GM23248 (cell line): ENCODE measurements around the gene HOXA1. TPM values are rescaled to one million over a fixed set of nuclear protein-coding genes. Genes with fewer than 3 reads are reported as not detected.
A peak's percentile ranks its signal among the peaks of the same experiment; 100 is the strongest.
"Not testable (repeated sequence)": the region's sequence is repeated elsewhere in the genome, so short reads cannot be mapped to it uniquely, and the experiment has no call there.

Experiments used
- DNase-seq: peaks from one replicate; pipeline ENCODE4 v3.0.0-alpha.2; 2015
- H2AFZ ChIP-seq: fragments of 200-600 bp; sonication (generic); 2 replicates; pipeline ENCODE4 v1.6.1; 2016; ENCODE audit warnings: antibody characterized with exemption
- H3F3A ChIP-seq: fragments of 200-600 bp; sonication (generic); 2 replicates; pipeline ENCODE4 v1.6.1; 2016; ENCODE audit warnings: mild to moderate bottlenecking, antibody characterized with exemption, mixed run types; ENCODE audit not compliant: insufficient read depth
- H3K27ac ChIP-seq: fragments of 200-600 bp; sonication (generic); 2 replicates; pipeline ENCODE4 v1.5.1; 2016; ENCODE audit warnings: mild to moderate bottlenecking
- H3K27me3 ChIP-seq: fragments of 200-600 bp; sonication (generic); replicated peaks from 2 replicates; pipeline ENCODE4 v1.6.1; 2016; ENCODE audit warnings: mild to moderate bottlenecking; ENCODE audit not compliant: insufficient read depth
- H3K36me3 ChIP-seq: fragments of 200-600 bp; sonication (generic); 2 replicates; pipeline ENCODE4 v1.6.1; 2016; ENCODE audit warnings: low read depth, mild to moderate bottlenecking
- H3K4me1 ChIP-seq: fragments of 200-600 bp; sonication (generic); 2 replicates; pipeline ENCODE4 v1.6.1; 2016; ENCODE audit warnings: mild to moderate bottlenecking; ENCODE audit not compliant: insufficient read depth
- H3K4me2 ChIP-seq: fragments of 200-600 bp; sonication (generic); one replicate; pipeline ENCODE4 v1.6.1; 2016; ENCODE audit warnings: mild to moderate bottlenecking; ENCODE audit not compliant: unreplicated experiment
- H3K4me3 ChIP-seq: fragments of 200-600 bp; sonication (generic); 2 replicates; pipeline ENCODE4 v1.5.1; 2016; ENCODE audit warnings: mild to moderate bottlenecking
- H3K79me2 ChIP-seq: fragments of 200-600 bp; sonication (generic); 2 replicates; pipeline ENCODE4 v1.6.1; 2016; ENCODE audit warnings: mild to moderate bottlenecking; ENCODE audit not compliant: insufficient read depth
- H3K9ac ChIP-seq: fragments of 200-600 bp; sonication (generic); 2 replicates; pipeline ENCODE4 v1.6.1; 2016; ENCODE audit warnings: mild to moderate bottlenecking
- H3K9me2 ChIP-seq: fragments of 200-600 bp; sonication (generic); 2 replicates; pipeline ENCODE4 v1.6.1; 2016; ENCODE audit warnings: mixed run types, mild to moderate bottlenecking, moderate library complexity; ENCODE audit not compliant: insufficient read depth
- H3K9me3 ChIP-seq: fragments of 200-600 bp; sonication (generic); one replicate; pipeline ENCODE4 v1.6.1; 2017; ENCODE audit warnings: low read depth
- H4K20me1 ChIP-seq: fragments of 200-600 bp; sonication (generic); 2 replicates; pipeline ENCODE4 v1.6.0; 2016; ENCODE audit not compliant: insufficient read depth
- EZH2 ChIP-seq: fragments of 200-600 bp; sonication (generic); IDR thresholded peaks from 2 replicates; pipeline ENCODE4 v1.6.1; 2018; ENCODE audit warnings: antibody characterized with exemption, mild to moderate bottlenecking; ENCODE audit not compliant: insufficient read depth, poor library complexity, severe bottlenecking
- EZH2phosphoT487 ChIP-seq: fragments of 200-600 bp; sonication (generic); IDR thresholded peaks from 2 replicates; pipeline ENCODE4 v1.6.1; 2018; ENCODE audit warnings: antibody characterized with exemption, moderate library complexity, mild to moderate bottlenecking, low read depth; ENCODE audit not compliant: insufficient read depth
- WGBS, 2 experiments: methylation state at CpG; one replicate each; pipeline ENCODE4 v1.1.6; 2015 to 2017; ENCODE audit warnings: low lambda C conversion rate in 2 of 2, low coverage in 1 of 2; ENCODE audit errors: missing lambda C conversion rate in 2 of 2; 5-methylcytosine and 5-hydroxymethylcytosine counted together
- in situ Hi-C: fragments of 300-500 bp; cut with MboI; formaldehyde crosslinking; loops from 2 replicates; pipeline ENCODE4 v1.15.0; 2020
- polyA plus RNA-seq: library from polyadenylated mRNA; unstranded; fragments of >200 nt; fragmentation: Nextera tagmentation; extraction: Ambion mirVana; gene quantifications from 2 replicates; pipeline ENCODE4 v1.2.1, GENCODE V29; 2016
- small RNA-seq: library from RNA; depleted of rRNA; stranded (forward); fragments of <200 nt; gene quantifications from one replicate; pipeline ENCODE3, GENCODE V24; 2014; ENCODE audit warnings: low read depth, low replicate concordance
- total RNA-seq: library from RNA; depleted of rRNA; stranded (reverse); fragments of >200 nt; shearing (Covaris generic); gene quantifications from 2 replicates; pipeline ENCODE4 v1.2.3, GENCODE V29; 2014; rRNA removed

HOXA1 gene
- total and polyA plus RNA-seq, 2 experiments from 2014 or later, result 0.97 to 1.8 TPM

GRCh38 chr7:27048438-27048837, 47.4 kb downstream of the HOXA1 start:
- no peak for TF ChIP-seq EZH2

GRCh38 chr7:27046854-27047549, 48.8 kb downstream of the HOXA1 start:
- TF ChIP-seq EZH2 (no peak), EZH2phosphoT487 (no peak)
- Histone ChIP-seq H3K36me3 (no peaks in the 10 kb centered on the region), H3K9me2 (no peaks in the 10 kb centered on the region), H3K27me3 (no peaks in the 10 kb centered on the region), H3F3A (peaks cover 15% of the 10 kb centered on the region), H2AFZ (peak overlapping the region; percentile 50), H3K9ac (peak overlapping the region; percentile 31; the same call in 1 of the 2 replicates), H4K20me1 (no peaks in the 10 kb centered on the region), H3K79me2 (no peaks in the 10 kb centered on the region), H3K4me1 (peaks cover 12% of the 10 kb centered on the region), H3K4me2 (peak overlapping the region; percentile 85), H3K27ac (peak overlapping the region; percentile 74), H3K9me3 (no peaks in the 10 kb centered on the region), H3K4me3 (peak overlapping the region; percentile 55)
- in situ Hi-C loops, result no loop called here
- peak; percentile 80 for DNase-seq
- 18 to 19% methylated on average over 7 of the region's 7 CpGs for WGBS, 2 experiments

More at GRCh38 chr7:27048438-27048837, 47.4 kb downstream of the HOXA1 start:
- Histone ChIP-seq H3K79me2 (no peaks in the 10 kb centered on the region), H4K20me1 (no peaks in the 10 kb centered on the region), H3K4me3 (no peak overlapping the region), H3F3A (peaks cover 15% of the 10 kb centered on the region), H3K4me1 (peaks cover 17% of the 10 kb centered on the region), H3K9me2 (no peaks in the 10 kb centered on the region), H3K27ac (no peak overlapping the region), H3K9me3 (no peaks in the 10 kb centered on the region), H2AFZ (no peak overlapping the region), H3K36me3 (no peaks in the 10 kb centered on the region), H3K9ac (no peak overlapping the region), H3K27me3 (no peaks in the 10 kb centered on the region), H3K4me2 (no peak overlapping the region)
- WGBS, 2 experiments, result 93 to 96% methylated on average over 10 of the region's 10 CpGs
- in situ Hi-C loops, result no loop called here
- DNase-seq, result no peak

- H4K20me1 ChIP-seq, H3K79me2 ChIP-seq, H2AFZ ChIP-seq, H3K4me2 ChIP-seq, in situ Hi-C loops, H3K9me2 ChIP-seq, H3K36me3 ChIP-seq, H3K9me3 ChIP-seq, H3K9ac ChIP-seq, DNase-seq, H3K4me3 ChIP-seq, H3K27me3 ChIP-seq: not testable (repeated sequence)
- peaks cover 12% of the 10 kb centered on the region for H3K4me1 ChIP-seq
- H3K27ac ChIP-seq, result peak overlapping the region; percentile 74; the same call in 1 of the 2 replicates
- H3F3A ChIP-seq, result peaks cover 15% of the 10 kb centered on the region
- 78 to 100% methylated on average over 1 of the region's 4 CpGs for WGBS, 2 experiments
Observed at GRCh38 chr7:27045972-27046371, 49.8 kb downstream of the HOXA1 start.

- H3K27me3 ChIP-seq, H3K4me2 ChIP-seq, in situ Hi-C loops, H3K4me3 ChIP-seq, H3K9me2 ChIP-seq, H3K27ac ChIP-seq, H3K36me3 ChIP-seq, H3K9me3 ChIP-seq, H3K9ac ChIP-seq, DNase-seq, H3K79me2 ChIP-seq, H4K20me1 ChIP-seq, H2AFZ ChIP-seq: not testable (repeated sequence)
- Histone ChIP-seq H3F3A (peaks cover 15% of the 10 kb centered on the region), H3K4me1 (peaks cover 12% of the 10 kb centered on the region)
- 95% methylated on average over 24 of the region's 28 CpGs; no CpG with 5 or more reads in 1 of the 2 experiments for whole genome bisulfite sequencing, 2 experiments
Observed at GRCh38 chr7:27045066-27045465, 50.7 kb downstream of the HOXA1 start.

Small RNAs within 50 kb of the gene (small RNA-seq; reads per million reads assigned to genes)
- not detected for gene RF01977

Other genes starting within 250 kb of the HOXA1 start
- gene SKAP2, start 231.4 kb downstream of the HOXA1 start, total RNA-seq, result 14.5 and 18.7 TPM in 2 replicates
- 27.9 and 28.9 TPM in 2 replicates for gene SKAP2, start 231.4 kb downstream of the HOXA1 start, polyA plus RNA-seq
- not detected in 2 replicates for gene HOXA2, start 6.7 kb upstream of the HOXA1 start, total RNA-seq
- gene HOXA2, start 6.7 kb upstream of the HOXA1 start, polyA plus RNA-seq, result 0.09 TPM in 1 of 2 replicates, not detected in the other
- 0.13 and 1.8 TPM in 2 replicates for gene HOXA4, start 34.8 kb upstream of the HOXA1 start, total RNA-seq
- 3.1 and 3.3 TPM in 2 replicates for gene HOXA4, start 34.8 kb upstream of the HOXA1 start, polyA plus RNA-seq
- 0.25 and 4.0 TPM in 2 replicates for gene HOXA5, start 47.7 kb upstream of the HOXA1 start, total RNA-seq
- 1.3 and 1.9 TPM in 2 replicates for gene HOXA5, start 47.7 kb upstream of the HOXA1 start, polyA plus RNA-seq
- gene HOXA6, start 51.8 kb upstream of the HOXA1 start, total RNA-seq, result 0.51 and 3.2 TPM in 2 replicates
- gene HOXA6, start 51.8 kb upstream of the HOXA1 start, polyA plus RNA-seq, result 3.5 and 3.7 TPM in 2 replicates
- 0.63 and 2.1 TPM in 2 replicates for gene HOXA3, start 56.6 kb upstream of the HOXA1 start, total RNA-seq
- 1.2 and 1.9 TPM in 2 replicates for gene HOXA3, start 56.6 kb upstream of the HOXA1 start, polyA plus RNA-seq
- gene HOXA7, start 60.7 kb upstream of the HOXA1 start, total RNA-seq, result 3.4 and 6.6 TPM in 2 replicates
- 14.3 and 15.8 TPM in 2 replicates for gene HOXA7, start 60.7 kb upstream of the HOXA1 start, polyA plus RNA-seq
- 32.1 and 43.7 TPM in 2 replicates for gene HOXA9, start 69.5 kb upstream of the HOXA1 start, total RNA-seq
- 26.9 and 28.3 TPM in 2 replicates for gene HOXA9, start 69.5 kb upstream of the HOXA1 start, polyA plus RNA-seq
- 27.4 and 29.3 TPM in 2 replicates for gene HOXA10, start 78.3 kb upstream of the HOXA1 start, total RNA-seq
- 27.1 and 28.0 TPM in 2 replicates for gene HOXA10, start 78.3 kb upstream of the HOXA1 start, polyA plus RNA-seq
- gene HOXA11, start 89.2 kb upstream of the HOXA1 start, total RNA-seq, result 8.3 and 10.5 TPM in 2 replicates
- 8.0 and 8.4 TPM in 2 replicates for gene HOXA11, start 89.2 kb upstream of the HOXA1 start, polyA plus RNA-seq
- gene HOXA13, start 104.1 kb upstream of the HOXA1 start, total RNA-seq, result 0.13 and 0.43 TPM in 2 replicates
- 0.13 and 0.15 TPM in 2 replicates for gene HOXA13, start 104.1 kb upstream of the HOXA1 start, polyA plus RNA-seq
- not detected in 2 replicates for gene EVX1, start 146.8 kb upstream of the HOXA1 start, total RNA-seq
- gene EVX1, start 146.8 kb upstream of the HOXA1 start, polyA plus RNA-seq, result not detected in 2 replicates